Mucosa of descending colon (tissue), 3 donors: Measurements from ENCODE around the gene KRT17. TPM values are rescaled to one million over a fixed set of nuclear protein-coding genes. Genes with fewer than 3 reads are reported as not detected.

ENCODE experiments used
- ATAC-seq: fragments of 200-7000 bp; cut with Tn5 transposase; one replicate; pipeline ENCODE4 v1.9.1; 2020; ENCODE audit warnings: mild to moderate bottlenecking, moderate library complexity
- DNase-seq, 3 donors: peaks; one replicate each; pipeline ENCODE4 v3.0.0-alpha.2; 2020
- H3K36me3 ChIP-seq: fragments of 200-600 bp; one replicate; pipeline ENCODE4 v1.8.0; 2021; ENCODE audit warnings: low read depth, mild to moderate bottlenecking
- H3K4me1 ChIP-seq: fragments of 200-600 bp; one replicate; pipeline ENCODE4 v1.8.0; 2021; ENCODE audit warnings: low read depth, mild to moderate bottlenecking
- H3K4me3 ChIP-seq: fragments of 200-600 bp; one replicate; pipeline ENCODE4 v1.8.0; 2021; ENCODE audit warnings: mild to moderate bottlenecking
- H3K9me3 ChIP-seq: fragments of 200-600 bp; one replicate; pipeline ENCODE4 v1.8.0; 2021; ENCODE audit warnings: mild to moderate bottlenecking
- CTCF ChIP-seq: fragments of 200-600 bp; IDR thresholded peaks from one replicate; pipeline ENCODE4 v1.8.0; 2022; ENCODE audit warnings: antibody characterized with exemption, mild to moderate bottlenecking
- intact Hi-C, 2 donors: fragments of 100-400 bp; cut with DNase I in 1 of 2; cut with micrococcal nuclease in 1 of 2; formaldehyde crosslinking; loops; one replicate each; pipeline versions ENCODE4 v1.11.0 to v1.11.1; 2022; cut with DNase I, micrococcal nuclease
- total RNA-seq, 3 donors: library from RNA; stranded (reverse); fragmentation: NEBNext Ultra II Directional in 2 of 3; extraction: Animal tissue kit (Norgen Biotek cat#: 25700) in 2 of 3; gene quantifications; one replicate each; pipeline versions ENCODE4 v1.2.1 to v1.2.4, GENCODE V29; 2021 to 2023
- donor health status: DM: no; HTN: no; CAD: no; lungs with moderate emphysema.
- donor health status: DM: no; HTN: no; CAD: no.
- donor health status: DM: no; HTN: yes; CAD: no.

Gene KRT17
- total RNA-seq, 3 donors from 2014 or later = 0.76 TPM; not detected in 2

- peak in 1 of 3 donors; percentile 25 for DNase-seq
- intact Hi-C loops = loop anchor here (5.0 to 10.0 kb wide), 2 partner anchors 115 to 752 kb away; no protein-coding TSS in a partner anchor
- Histone ChIP-seq H3K4me3 (no peak overlapping the region), H3K9me3 (no peaks in the 10 kb centered on the region), H3K4me1 (peaks cover 41% of the 10 kb centered on the region), H3K36me3 (no peaks in the 10 kb centered on the region)
- TF ChIP-seq CTCF = no peak
- no peak for ATAC-seq
These were observed 35.2 kb upstream of the KRT17 start for GRCh38 chr17:41659427-41660212.

- DNase-seq = peak in 2 of 3 donors; percentile 40 to 42
These were observed 34.5 kb upstream of the KRT17 start for GRCh38 chr17:41658846-41659245.

GRCh38 chr17:41657936-41658335, 33.6 kb upstream of the KRT17 start:
- H3K4me3 ChIP-seq = no peak overlapping the region
- H3K9me3 ChIP-seq = no peaks in the 10 kb centered on the region
- peaks cover 56% of the 10 kb centered on the region for H3K4me1 ChIP-seq
- DNase-seq (peak in 2 of 3 donors; percentile 34 to 49), ATAC-seq (no peak)
- TF ChIP-seq CTCF = no peak
- H3K36me3 ChIP-seq = no peaks in the 10 kb centered on the region
- intact Hi-C loops = no loop called here

More at GRCh38 chr17:41658846-41659245, 34.5 kb upstream of the KRT17 start:
- no peak for TF ChIP-seq CTCF
- Histone ChIP-seq H3K4me1 (peaks cover 48% of the 10 kb centered on the region), H3K9me3 (no peaks in the 10 kb centered on the region), H3K4me3 (no peak overlapping the region), H3K36me3 (no peaks in the 10 kb centered on the region)
- intact Hi-C loops = no loop called here
- no peak for ATAC-seq

- no peaks in the 10 kb centered on the region for H3K9me3 ChIP-seq
- DNase-seq (peak in 1 of 3 donors; percentile 45), ATAC-seq (no peak)
- intact Hi-C loops = no loop called here
- peaks cover 63% of the 10 kb centered on the region for H3K4me1 ChIP-seq
- H3K4me3 ChIP-seq = no peak overlapping the region
- H3K36me3 ChIP-seq = no peaks in the 10 kb centered on the region
- TF ChIP-seq CTCF = no peak
These were observed 32.9 kb upstream of the KRT17 start for GRCh38 chr17:41657176-41657754.

GRCh38 chr17:41656249-41657023, 32.1 kb upstream of the KRT17 start:
- ATAC-seq = peak; percentile 7
- no peak for TF ChIP-seq CTCF
- DNase-seq = peak in 1 of 3 donors; percentile 61
- no peaks in the 10 kb centered on the region for H3K9me3 ChIP-seq
- intact Hi-C loops = no loop called here
- H3K36me3 ChIP-seq = no peaks in the 10 kb centered on the region
- peaks cover 67% of the 10 kb centered on the region for H3K4me1 ChIP-seq
- H3K4me3 ChIP-seq = no peak overlapping the region
